Psoas muscle (tissue), 8 donors: Measurements from ENCODE around the gene F5. TPM values are rescaled to one million over a fixed set of nuclear protein-coding genes. Genes with fewer than 3 reads are reported as not detected.

Experiments used
- ATAC-seq, 4 donors: fragments of 200-7000 bp; cut with Tn5 transposase; one replicate each; pipeline ENCODE4 v1.9.1; 2020; ENCODE audit warnings: moderate library complexity in 3 of 4, mild to moderate bottlenecking in 2 of 4
- DNase-seq, 2 donors: peaks; one replicate each; pipeline ENCODE4 v3.0.0-alpha.2; 2020
- H3K27ac ChIP-seq: fragments of 200-600 bp; one replicate; pipeline ENCODE4 v1.8.0; 2022
- H3K27me3 ChIP-seq, 3 donors: fragments of 200-600 bp in 1 of 3; one replicate each; pipeline versions ENCODE4 v1.6.1 to v1.8.0; 2013 to 2022; ENCODE audit warnings: low read length in 2 of 3, mild to moderate bottlenecking in 2 of 3, moderate library complexity in 1 of 3; ENCODE audit not compliant: insufficient read depth in 3 of 3
- H3K36me3 ChIP-seq, 2 donors: fragments of 200-600 bp in 1 of 2; one replicate each; pipeline versions ENCODE4 v1.6.1 to v1.8.0; 2013 to 2022; ENCODE audit warnings: low read depth in 1 of 2, mild to moderate bottlenecking in 1 of 2, moderate library complexity in 1 of 2; ENCODE audit not compliant: insufficient read depth in 1 of 2
- H3K4me1 ChIP-seq: fragments of 200-600 bp; one replicate; pipeline ENCODE4 v1.8.0; 2022
- H3K4me3 ChIP-seq: fragments of 200-600 bp; one replicate; pipeline ENCODE4 v1.8.0; 2022; ENCODE audit warnings: mild to moderate bottlenecking
- H3K9me3 ChIP-seq: fragments of 200-600 bp; one replicate; pipeline ENCODE4 v1.8.0; 2022
- WGBS, 3 donors: extraction: QIAGEN DNeasy Blood & Tissue Kit; methylation state at CpG; one replicate each; pipeline versions ENCODE4 v1.1.6 to v1.1.7; 2013; 5-methylcytosine and 5-hydroxymethylcytosine counted together
- intact Hi-C, 2 donors: fragments of 100-400 bp; cut with DNase I; formaldehyde crosslinking; loops; one replicate each; pipeline versions ENCODE4 v1.11.0 to v1.14.2; 2022
- polyA plus RNA-seq, 3 donors: library from polyadenylated mRNA; stranded (reverse); fragments of 200-250 nt; gene quantifications; one replicate each; pipeline ENCODE4 v1.2.3, GENCODE V29; 2013
- total RNA-seq, 4 donors: library from RNA; stranded (reverse); fragmentation: NEBNext Ultra II Directional in 2 of 4; extraction: Animal tissue kit (Norgen Biotek cat#: 25700) in 2 of 4; gene quantifications; one replicate each; pipeline versions ENCODE4 v1.2.1 to v1.2.4, GENCODE V29; 2021 to 2023
- TF ChIP-seq, protein P1 (sequence below): fragments of 200-600 bp; IDR thresholded peaks from one replicate; pipeline ENCODE4 v1.8.0; 2022; ENCODE audit warnings: antibody characterized with exemption
- donor health status: healthy with polysubstance abuse.
- donor health status: DM: no; HTN: no; CAD: no; lungs with moderate emphysema.
- donor health status: Bipolar disorder and iron deficiency.
- donor health status: healthy.
- donor health status: DM: yes; HTN: yes; CAD: no.
- donor health status: DM: no; HTN: no; CAD: no.
- donor health status: DM: no; HTN: no; CAD: no.
- donor health status: DM: yes; HTN: yes; CAD: no.

Gene F5
- total and polyA plus RNA-seq, 7 donors: 0.01 to 0.22 (median 0.08) TPM; not detected in 2

DNA sequence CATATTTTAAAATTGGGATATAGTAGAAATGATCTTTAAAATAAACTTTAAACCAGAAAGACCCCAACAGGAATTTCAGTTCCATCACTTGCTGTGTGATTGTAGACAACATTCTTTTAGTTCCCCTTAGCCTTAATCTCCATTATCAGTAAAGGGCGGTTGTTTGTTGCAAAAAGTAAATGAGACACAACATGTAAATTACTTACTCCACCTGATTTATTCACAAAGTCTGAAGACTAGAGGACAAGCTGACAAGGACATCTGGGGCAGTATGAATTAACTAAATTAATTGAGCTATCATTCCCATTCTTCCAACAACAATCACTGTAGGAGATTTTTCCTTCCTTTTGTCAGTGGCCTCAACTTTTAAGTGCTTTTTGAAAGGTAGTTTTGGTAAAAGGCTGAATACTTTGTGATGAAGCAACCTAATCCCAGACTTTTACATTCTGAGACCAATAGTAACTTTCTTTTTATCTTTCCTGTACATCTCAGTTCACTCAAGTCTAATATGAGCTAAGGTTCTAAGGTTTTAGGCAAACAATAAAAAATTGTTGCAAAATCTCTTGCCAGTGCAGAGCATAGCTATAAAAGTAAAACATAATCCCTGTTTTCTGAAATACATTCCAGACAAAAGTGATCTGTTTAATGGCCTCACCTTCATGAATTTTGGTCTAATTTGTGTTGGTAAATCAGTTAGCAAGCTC, 106.8 kb downstream of the F5 start:
- 85 to 90% (median 89%) methylated on average over 1 of the region's 1 CpG for WGBS, 3 donors
- intact Hi-C loops: loop anchor here (10.0 kb wide), 3 partner anchors 115 to 865 kb away; partner anchors contain the start of genes BLZF1 (in 1 of the 2) and NME7 (in 1 of the 2)
- H3K4me1 ChIP-seq: peaks cover 56% of the 10 kb centered on the region

DNA sequence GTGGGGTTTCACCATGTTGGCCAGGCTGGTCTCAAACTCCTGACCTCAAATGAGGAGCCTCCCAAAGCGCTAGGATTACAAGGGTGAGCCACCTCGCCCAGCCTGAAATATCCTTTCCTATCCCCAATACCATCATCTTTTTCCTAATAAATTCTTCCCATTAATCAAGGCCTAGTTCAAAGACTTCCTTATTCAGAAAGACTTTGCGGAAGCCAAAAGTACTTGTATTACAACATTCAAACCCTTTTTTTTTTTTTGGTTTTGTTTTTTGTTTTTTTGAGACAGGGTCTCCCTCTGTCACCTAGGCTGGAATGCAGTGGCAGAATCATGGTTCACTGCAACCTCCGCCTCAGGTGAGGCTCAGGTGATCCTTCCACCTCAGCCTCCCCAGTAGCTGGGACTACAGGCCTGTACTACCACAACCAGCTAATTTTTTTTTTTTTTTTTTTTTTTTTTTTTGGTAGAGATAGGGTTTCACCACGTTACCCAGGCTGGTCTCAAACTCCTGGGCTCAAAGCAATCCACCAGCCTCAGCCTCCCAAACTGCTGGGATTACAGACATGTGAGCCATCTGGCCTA, 108.1 kb downstream of the F5 start:
- WGBS, 3 donors: 85 to 93% (median 90%) methylated on average over 5 of the region's 5 CpGs
- Histone ChIP-seq H3K9me3 (no peaks in the 10 kb centered on the region), H3K27ac (peak overlapping the region; percentile 43), H3K4me3 (peak overlapping the region; percentile 10), H3K27me3 (no peaks in the 10 kb centered on the region), H3K4me1 (peaks cover 56% of the 10 kb centered on the region), H3K36me3 (peaks cover 5 to 29% of the 10 kb centered on the region in 2 donors)
- ATAC-seq (peak in 3 of 4 donors; percentile 12 to 24 (median 16)), DNase-seq (no peak)
- TF ChIP-seq, protein P1, sequence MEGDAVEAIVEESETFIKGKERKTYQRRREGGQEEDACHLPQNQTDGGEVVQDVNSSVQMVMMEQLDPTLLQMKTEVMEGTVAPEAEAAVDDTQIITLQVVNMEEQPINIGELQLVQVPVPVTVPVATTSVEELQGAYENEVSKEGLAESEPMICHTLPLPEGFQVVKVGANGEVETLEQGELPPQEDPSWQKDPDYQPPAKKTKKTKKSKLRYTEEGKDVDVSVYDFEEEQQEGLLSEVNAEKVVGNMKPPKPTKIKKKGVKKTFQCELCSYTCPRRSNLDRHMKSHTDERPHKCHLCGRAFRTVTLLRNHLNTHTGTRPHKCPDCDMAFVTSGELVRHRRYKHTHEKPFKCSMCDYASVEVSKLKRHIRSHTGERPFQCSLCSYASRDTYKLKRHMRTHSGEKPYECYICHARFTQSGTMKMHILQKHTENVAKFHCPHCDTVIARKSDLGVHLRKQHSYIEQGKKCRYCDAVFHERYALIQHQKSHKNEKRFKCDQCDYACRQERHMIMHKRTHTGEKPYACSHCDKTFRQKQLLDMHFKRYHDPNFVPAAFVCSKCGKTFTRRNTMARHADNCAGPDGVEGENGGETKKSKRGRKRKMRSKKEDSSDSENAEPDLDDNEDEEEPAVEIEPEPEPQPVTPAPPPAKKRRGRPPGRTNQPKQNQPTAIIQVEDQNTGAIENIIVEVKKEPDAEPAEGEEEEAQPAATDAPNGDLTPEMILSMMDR: no peak
- intact Hi-C loops: no loop called here

More for the DNA sequence above, 106.8 kb downstream of the F5 start:
- no peak for DNase-seq
- H3K27me3 ChIP-seq: no peaks in the 10 kb centered on the region
- peak overlapping the region; percentile 10 for H3K4me3 ChIP-seq
- peak overlapping the region; percentile 43 for H3K27ac ChIP-seq
- no peaks in the 10 kb centered on the region for H3K9me3 ChIP-seq
- ATAC-seq: no peak
- H3K36me3 ChIP-seq: peaks cover 10 to 29% of the 10 kb centered on the region in 2 donors
- TF ChIP-seq, protein P1: no peak

DNA sequence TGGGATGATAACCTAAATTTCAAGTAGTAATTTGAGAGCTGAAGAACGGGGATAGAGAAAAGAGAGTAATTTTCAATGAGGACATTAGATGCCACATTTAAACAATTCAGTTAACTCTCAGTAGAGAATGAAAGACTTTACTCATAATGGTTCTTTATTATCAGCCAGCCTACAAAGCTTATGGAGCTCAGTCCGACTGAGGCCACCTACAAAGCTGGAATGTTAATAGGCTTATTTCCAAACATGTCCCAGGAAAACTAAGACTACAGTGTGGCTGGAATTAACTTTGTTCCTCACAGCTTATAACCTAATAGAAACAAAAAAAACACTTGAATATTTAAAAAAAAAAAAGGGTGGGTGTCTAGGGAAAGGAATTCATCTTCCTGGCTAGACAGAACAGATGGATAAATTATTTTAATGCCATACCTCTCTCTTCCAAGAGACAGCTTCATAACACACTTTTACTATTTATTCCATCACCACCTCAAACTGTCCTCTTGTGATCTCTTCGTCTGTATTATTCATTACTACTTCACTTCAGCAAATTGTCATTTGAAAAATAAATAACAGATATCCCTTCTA, 110.4 kb downstream of the F5 start:
- intact Hi-C loops: no loop called here
- Histone ChIP-seq H3K27me3 (no peaks in the 10 kb centered on the region), H3K4me3 (no peak overlapping the region), H3K36me3 (peaks cover 5 to 34% of the 10 kb centered on the region in 2 donors), H3K27ac (no peak overlapping the region), H3K4me1 (peaks cover 37% of the 10 kb centered on the region), H3K9me3 (no peaks in the 10 kb centered on the region)
- ATAC-seq (no peak), DNase-seq (no peak)
- WGBS, 3 donors: 38 to 60% (median 42%) methylated on average over 3 of the region's 3 CpGs
- TF ChIP-seq, protein P1: no peak

DNA sequence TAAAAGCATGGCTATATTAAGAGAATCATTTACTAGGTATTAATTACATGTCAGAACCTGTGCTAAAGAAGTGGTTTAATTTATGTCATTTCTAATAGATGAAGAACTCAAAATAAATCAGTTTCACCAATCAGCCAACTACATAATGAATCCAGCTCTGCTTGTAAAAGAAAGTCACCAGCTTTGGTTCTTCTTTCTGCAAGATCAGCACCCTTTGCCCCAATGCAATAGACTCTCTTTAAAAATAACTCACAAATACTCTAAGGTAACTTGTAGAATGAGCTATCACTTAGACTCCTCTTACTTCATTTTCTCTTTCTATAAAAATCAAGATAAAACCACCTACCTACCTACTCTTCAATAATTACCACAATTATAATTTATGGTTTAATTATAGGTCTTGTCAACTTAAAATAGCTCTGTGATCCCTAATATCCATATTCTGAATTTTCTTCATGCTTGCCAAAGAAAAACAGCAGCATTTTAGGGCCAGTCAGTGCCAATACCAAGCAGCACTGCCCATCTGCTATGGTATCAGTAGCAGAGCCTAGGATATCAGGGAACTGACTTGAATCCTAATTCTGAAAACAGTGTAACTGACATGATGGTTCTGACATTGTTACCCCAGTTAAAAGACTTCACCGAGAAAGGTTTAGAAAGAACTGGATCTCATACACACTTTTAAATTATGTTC, 111.8 kb downstream of the F5 start:
- no peak overlapping the region for H3K4me3 ChIP-seq
- peaks cover 22% of the 10 kb centered on the region for H3K4me1 ChIP-seq
- no peak overlapping the region for H3K27ac ChIP-seq
- DNase-seq: no peak
- TF ChIP-seq, protein P1: no peak
- WGBS, 3 donors: 85 to 98% (median 91%) methylated on average over 1 of the region's 1 CpG
- H3K9me3 ChIP-seq: no peaks in the 10 kb centered on the region
- H3K27me3 ChIP-seq: no peaks in the 10 kb centered on the region
- ATAC-seq: no peak
- intact Hi-C loops: no loop called here
- H3K36me3 ChIP-seq: peaks cover 8 to 49% of the 10 kb centered on the region in 2 donors
